ENCODE data around the gene CCDC70. TPM values are rescaled to one million over a fixed set of nuclear protein-coding genes. Genes with fewer than 3 reads are reported as not detected.

Gene CCDC70
- total and polyA plus RNA-seq, 8 donors = not detected

GRCh38 chr13:51894239-51894638, 32.5 kb downstream of the CCDC70 start:
- Histone ChIP-seq H3K9me3 (no peaks in the 10 kb centered on the region), H3K4me1 (no peaks in the 10 kb centered on the region), H3K27me3 (no peaks in the 10 kb centered on the region), H3K36me3 (no peaks in the 10 kb centered on the region), H3K27ac (no peak overlapping the region), H3K4me3 (no peak overlapping the region)
- ATAC-seq (no peak), DNase-seq (no peak)
- no peak for TF ChIP-seq CTCF (IDR thresholded peaks at IDR 0.05)
- intact Hi-C loops (cut with DNase I) = no loop called here

DNA sequence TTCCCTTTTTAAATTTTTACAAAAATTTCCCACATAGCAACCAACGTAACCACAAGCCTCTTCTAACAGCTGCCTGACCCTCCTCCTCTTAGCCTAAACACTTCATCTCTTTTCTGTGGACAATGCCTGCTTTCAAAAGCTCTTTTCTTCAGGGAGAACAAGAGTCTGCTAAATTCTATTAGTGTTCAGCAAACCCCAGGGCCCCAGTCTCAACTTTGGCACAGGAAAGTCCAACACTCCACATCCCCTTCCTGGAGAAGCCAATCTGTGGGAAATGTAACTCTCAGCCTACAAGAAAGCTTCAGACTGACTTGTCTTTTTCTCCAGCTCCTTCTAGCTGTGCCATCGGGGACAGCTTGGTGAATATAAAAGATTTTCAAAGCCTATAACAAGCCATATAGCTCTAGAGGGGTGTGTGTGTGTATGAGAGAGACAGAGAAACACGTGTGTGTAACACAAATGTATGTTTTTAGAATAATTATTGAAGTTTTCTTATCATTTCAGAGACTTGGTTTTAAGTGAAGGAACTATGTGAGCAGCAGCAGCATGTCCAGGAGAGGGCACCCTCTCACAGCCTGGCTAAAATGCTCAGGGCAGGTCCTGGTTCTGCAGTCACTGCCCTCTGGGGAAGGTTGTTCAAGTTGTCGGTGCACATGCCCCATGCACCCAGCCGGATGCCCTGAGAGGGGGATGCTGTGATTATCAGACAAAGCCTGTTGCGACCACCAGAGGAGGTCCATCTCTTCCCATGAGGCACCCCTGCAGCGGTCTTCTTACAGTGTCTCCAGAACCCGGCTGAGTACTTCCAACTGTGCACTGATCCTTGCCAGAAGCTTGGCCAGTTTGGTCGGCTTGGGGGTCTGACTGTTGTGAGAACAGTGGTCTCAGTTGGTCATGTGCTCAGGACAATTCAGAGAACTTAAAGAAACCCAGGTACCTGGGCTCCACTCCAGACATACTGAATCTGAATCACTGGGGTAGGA, 34.4 kb downstream of the CCDC70 start:
- ATAC-seq = peak; percentile 94
- intact Hi-C loops (cut with DNase I) = no loop called here
- no peaks in the 10 kb centered on the region for H3K4me1 ChIP-seq
- no peaks in the 10 kb centered on the region for H3K27me3 ChIP-seq
- H3K27ac ChIP-seq = no peak overlapping the region
- DNase-seq = peak in 3 of 4 donors; percentile 33 to 68 (median 45)
- H3K4me3 ChIP-seq = no peak overlapping the region
- peak; percentile 36 to 60 for TF ChIP-seq CTCF (IDR thresholded peaks at IDR 0.05)
- no peaks in the 10 kb centered on the region for H3K36me3 ChIP-seq
- H3K9me3 ChIP-seq = no peaks in the 10 kb centered on the region

DNA sequence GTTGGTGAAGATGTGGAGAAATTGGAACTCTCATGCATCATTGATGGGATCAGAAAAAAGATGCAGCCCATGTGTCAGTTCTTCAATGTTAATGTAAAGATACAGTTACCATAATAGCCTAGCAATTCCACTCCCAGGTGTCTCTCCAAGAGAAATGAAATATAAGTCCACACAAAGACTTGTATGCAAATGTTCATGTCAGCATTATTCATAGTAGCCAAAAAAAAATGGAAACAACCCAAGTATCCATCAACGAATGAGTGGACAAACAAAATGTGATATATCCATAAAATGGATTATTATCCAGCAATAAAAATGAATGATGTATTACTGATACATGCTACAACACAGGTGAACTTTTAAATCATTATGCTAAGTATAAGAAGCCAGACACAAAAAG, 38.7 kb downstream of the CCDC70 start:
- ATAC-seq (no peak), DNase-seq (no peak)
- no peaks in the 10 kb centered on the region for H3K9me3 ChIP-seq
- H3K4me1 ChIP-seq = no peaks in the 10 kb centered on the region
- intact Hi-C loops (cut with DNase I) = no loop called here
- H3K4me3 ChIP-seq = no peak overlapping the region
- TF ChIP-seq CTCF (IDR thresholded peaks at IDR 0.05) = no peak
- H3K36me3 ChIP-seq = no peaks in the 10 kb centered on the region
- no peak overlapping the region for H3K27ac ChIP-seq
- H3K27me3 ChIP-seq = no peaks in the 10 kb centered on the region

- no peak for DNase-seq
- Histone ChIP-seq H3K27me3 (no peaks in the 10 kb centered on the region), H3K4me1 (no peaks in the 10 kb centered on the region), H3K36me3 (no peaks in the 10 kb centered on the region), H3K27ac (no peak overlapping the region), H3K4me3 (no peak overlapping the region), H3K9me3 (no peaks in the 10 kb centered on the region)
- intact Hi-C loops (cut with DNase I) = no loop called here
- no peak for TF ChIP-seq CTCF (IDR thresholded peaks at IDR 0.05)
- no peak for ATAC-seq
These were observed 41.0 kb downstream of the CCDC70 start for GRCh38 chr13:51902776-51903175.

- DNase-seq (no peak), ATAC-seq (no peak)
- H3K4me3 ChIP-seq = no peak overlapping the region
- no peaks in the 10 kb centered on the region for H3K9me3 ChIP-seq
- no peak overlapping the region for H3K27ac ChIP-seq
- intact Hi-C loops (cut with DNase I) = no loop called here
- H3K36me3 ChIP-seq = no peaks in the 10 kb centered on the region
- no peak for TF ChIP-seq CTCF (IDR thresholded peaks at IDR 0.05)
- H3K27me3 ChIP-seq = no peaks in the 10 kb centered on the region
- no peaks in the 10 kb centered on the region for H3K4me1 ChIP-seq
These were observed 44.0 kb downstream of the CCDC70 start for GRCh38 chr13:51905787-51906186.
